ENCODE results near the gene HOXC13.

- TF ChIP-seq CTCF (IDR thresholded peaks at IDR 0.05): no peak
- TF ChIP-seq POLR2AphosphoS5 (IDR thresholded peaks at IDR 0.05; ENCODE audit: insufficient read depth in 1 of 2, low read depth in 1 of 2): no peak
Observed at GRCh38 chr12:53986686-53987483, 48.3 kb downstream of the HOXC13 start.
